NOMO-1 (cell line): ENCODE data around the gene PRMT7.
A peak's percentile ranks its signal among the peaks of the same experiment; 100 is the strongest.

Experiments used
- DNase-seq, 2 experiments: peaks; one replicate each; lab custom pipeline; 2025; ENCODE audit not compliant: unreplicated experiment in 2 of 2; lab: John Stamatoyannopoulos, UW

The PRMT7 gene

GRCh38 chr16:68310774-68311511 lies at the start of gene PRMT7, which contains the start of gene SLC7A6OS:
Gene PRMT7 (plus strand): TSS chr16:68311019. CDS start chr16:68315980, 4,961 bp downstream.
Gene SLC7A6OS (minus strand): TSS chr16:68310946. CDS start chr16:68310926, 20 bp downstream.
- DNase-seq = peak; percentile 94 to 97

- no peak for DNase-seq
Measured at GRCh38 chr16:68263559-68264127, 47.2 kb upstream of the PRMT7 start.

- DNase-seq = peak; percentile 82 to 83
Measured at GRCh38 chr16:68264128-68265077, 46.4 kb upstream of the PRMT7 start, which contains the start of gene SLC7A6. Gene SLC7A6 (plus strand): TSS chr16:68264526. CDS start chr16:68274727, 10,201 bp downstream.

DNA sequence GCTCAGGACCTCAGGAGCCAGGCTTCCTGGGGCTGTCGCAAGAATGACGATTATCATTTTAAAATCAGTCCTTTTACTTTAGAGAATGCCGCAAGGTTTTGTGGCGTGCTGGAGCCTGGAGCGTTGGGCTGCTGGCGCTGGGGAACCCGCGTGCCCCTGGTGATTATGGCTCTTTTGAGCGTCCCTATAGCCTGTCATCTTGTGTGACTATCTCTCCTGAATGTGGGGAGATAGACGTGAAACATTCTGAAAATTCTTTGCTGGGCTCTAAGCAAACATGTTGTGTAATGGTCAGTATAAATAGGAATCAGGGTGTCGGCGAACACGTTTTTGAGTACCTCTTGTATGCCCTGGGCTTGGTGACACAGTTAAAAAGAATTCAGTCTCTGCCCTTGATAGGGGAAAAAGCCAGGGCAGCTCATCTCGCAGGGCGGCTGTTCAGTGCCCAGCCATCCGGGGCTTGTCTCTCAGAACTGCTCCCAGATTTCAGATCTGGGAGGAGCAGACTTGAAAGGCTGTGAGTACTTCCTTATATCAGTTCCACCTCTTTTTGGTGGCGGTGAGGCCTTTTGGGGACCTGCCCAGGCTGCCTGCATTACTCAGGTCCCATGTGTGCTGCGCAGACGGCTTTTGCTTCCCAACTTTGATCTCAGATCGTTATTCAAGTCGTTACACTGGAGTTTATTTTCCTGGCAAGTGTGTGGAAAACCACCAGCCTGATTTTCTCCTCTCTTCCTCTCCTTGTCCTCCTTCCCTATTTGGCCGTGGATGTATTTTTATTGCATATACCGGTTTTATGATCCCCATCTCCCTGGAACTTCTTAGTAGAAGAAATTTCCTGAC lies 45.5 kb upstream of the PRMT7 start:
- DNase-seq = peak; percentile 62 to 67

DNA sequence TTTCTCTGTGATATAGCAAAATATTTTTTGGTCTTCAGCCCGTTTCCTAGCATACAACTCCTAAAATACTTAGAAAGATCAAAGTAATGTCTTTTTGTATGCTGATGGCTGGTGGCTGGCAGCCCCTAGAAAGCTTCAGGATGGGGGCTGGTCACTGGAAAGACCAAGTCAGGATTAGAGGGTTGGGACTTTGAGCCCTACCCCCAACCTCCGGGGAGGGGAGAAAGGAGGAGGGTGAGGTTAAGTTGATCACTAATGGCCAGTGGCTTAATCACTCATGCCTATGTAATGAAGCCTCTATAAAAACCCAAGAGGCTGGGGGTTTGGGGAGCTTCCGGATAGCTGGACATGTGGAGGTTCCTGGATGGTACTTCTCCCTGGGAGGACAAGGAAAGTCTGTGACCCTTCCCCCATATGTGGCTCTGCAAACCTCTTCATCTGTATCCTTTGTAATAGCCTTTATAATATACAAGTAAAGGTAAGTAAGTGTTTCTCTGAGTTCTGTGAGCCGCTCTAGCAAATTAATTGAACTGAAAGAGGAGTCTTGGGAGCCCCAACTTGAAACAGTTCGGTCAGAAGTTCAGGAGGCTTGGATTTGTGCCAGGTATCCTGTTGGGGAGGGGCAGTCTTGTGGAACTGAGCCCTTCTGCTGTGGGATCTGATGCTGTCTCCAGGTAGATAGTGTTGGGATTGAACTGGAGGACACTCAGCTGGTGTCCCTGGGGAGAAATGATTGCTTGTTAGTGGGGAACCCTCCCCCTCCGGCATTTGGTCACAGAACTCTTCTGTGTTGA lies 43.0 kb upstream of the PRMT7 start:
- no peak for DNase-seq

- DNase-seq = no peak
Measured at GRCh38 chr16:68269793-68270192, 41.0 kb upstream of the PRMT7 start.

GRCh38 chr16:68270353-68270752 lies 40.5 kb upstream of the PRMT7 start:
- DNase-seq = no peak

- no peak for DNase-seq
Measured at GRCh38 chr16:68272507-68273209, 38.2 kb upstream of the PRMT7 start.

DNA sequence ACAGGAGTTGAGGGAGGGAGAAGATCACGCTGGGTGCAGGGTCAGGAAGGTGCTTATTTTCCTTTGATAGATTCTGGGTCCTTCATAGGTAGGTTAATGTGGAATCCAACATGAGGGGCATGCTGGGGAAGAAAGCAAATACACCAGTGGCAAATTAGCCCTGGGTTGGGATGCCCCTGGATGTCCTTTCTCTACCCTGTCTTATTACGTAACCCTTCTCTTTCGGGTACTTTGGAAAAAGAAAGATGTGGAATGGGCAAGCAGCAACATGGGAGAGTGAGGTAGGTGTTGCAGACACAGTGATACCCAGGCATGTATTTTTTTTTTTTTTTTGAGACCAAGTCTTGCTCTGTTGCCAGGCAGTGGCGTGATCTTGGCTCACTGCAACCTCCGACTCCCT lies 37.4 kb upstream of the PRMT7 start:
- no peak for DNase-seq

DNA sequence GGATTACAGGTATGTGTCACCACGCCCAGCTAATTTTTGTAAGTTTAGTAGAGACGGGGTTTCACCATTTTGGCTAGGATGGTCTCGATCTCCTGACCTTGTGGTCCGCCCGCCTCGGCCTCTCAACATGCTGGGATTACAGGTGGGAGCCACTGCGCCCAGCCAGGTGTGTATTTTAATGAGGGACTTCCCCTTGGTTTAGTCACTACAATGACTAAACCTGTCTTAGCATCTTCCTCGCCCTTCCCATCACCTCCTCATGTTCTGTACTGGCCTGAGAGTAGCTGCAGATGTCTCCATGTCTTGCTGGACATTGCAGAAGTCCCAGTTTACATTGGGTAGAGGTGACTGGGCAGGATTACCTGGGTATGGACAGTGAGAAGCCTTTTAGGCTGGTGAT lies 36.9 kb upstream of the PRMT7 start:
- no peak for DNase-seq

GRCh38 chr16:68274441-68274840 lies 36.4 kb upstream of the PRMT7 start:
- no peak for DNase-seq

- peak; percentile 31 to 63 for DNase-seq
Measured at GRCh38 chr16:68275611-68276191, 35.1 kb upstream of the PRMT7 start.

DNA sequence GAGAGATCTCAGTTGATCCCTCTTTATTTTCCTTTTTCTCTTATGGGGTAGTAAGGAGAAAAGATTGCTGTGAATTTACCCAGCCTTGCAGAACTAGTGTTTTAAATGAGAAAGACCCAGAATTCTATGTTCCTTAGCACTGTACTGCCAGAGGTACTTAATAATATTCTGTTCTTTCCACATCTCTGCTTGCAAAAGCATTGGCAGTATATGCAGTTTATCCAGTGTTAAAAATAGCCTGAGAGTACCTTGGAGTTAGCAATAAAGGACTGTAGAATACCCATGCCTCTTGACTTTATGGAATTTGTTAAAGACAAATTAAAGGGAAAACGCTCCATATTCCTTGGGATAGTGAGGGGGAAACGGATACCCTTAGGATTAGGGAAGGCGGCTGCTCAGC lies 34.6 kb upstream of the PRMT7 start:
- DNase-seq = no peak

- no peak for DNase-seq
Measured at GRCh38 chr16:68279726-68280558, 30.9 kb upstream of the PRMT7 start.

DNA sequence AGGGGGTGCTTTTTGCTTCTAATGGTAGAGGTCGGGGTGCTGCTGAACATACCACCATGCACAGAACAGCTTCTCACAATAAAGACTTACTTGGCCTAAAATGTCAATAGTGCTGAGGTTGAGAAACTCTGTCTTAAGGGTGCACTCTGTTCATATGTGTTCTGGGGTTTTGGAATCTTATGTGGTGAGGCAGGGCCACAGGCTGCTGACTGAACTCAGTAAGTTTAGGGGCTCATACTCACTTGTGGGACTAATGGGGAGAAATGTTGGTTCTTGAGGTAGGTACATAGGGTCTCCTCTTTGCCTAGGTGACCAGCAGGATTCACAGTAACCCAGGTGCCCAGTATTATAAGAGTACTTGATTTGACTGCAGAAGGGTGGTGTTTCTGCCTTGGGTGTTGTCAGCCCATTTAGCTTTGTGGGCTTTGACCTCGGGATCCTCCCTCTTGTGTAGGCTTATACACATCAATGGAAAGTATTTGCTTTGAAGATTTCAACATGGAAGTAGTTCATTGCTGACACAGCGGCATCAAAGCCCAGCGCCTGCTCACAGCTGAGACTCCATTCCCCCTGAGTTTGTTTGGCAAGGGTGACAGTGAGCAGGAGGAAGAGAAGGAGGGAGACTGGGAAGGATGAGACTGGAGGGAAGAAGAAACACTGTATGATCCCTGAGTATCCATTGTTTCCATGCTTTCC lies 29.3 kb upstream of the PRMT7 start:
- DNase-seq = no peak

GRCh38 chr16:68282064-68282452 lies 28.8 kb upstream of the PRMT7 start:
- no peak for DNase-seq

DNA sequence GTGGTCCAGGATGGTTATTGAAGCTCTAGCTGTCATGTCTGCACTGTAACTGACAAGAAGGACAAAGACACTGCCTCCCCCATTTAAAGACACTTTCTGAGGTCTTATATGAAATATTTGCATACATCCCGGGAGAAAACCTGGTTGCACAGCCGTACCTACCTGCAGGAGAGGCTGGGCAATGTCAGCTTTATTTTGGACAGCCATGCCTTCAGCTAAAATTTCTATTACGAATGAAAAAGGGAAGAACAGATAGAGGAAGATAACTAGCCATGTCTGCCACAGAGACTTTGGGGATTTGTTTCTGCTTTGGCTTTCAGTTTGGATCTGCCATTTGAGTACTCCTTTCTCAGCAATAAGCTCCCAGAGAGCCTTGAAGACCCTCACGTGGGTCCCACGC lies 27.5 kb upstream of the PRMT7 start:
- DNase-seq = peak in 1 of 2 experiments; percentile 37
